ENCODE measurements around the gene TRIO.

The TRIO gene

DNA sequence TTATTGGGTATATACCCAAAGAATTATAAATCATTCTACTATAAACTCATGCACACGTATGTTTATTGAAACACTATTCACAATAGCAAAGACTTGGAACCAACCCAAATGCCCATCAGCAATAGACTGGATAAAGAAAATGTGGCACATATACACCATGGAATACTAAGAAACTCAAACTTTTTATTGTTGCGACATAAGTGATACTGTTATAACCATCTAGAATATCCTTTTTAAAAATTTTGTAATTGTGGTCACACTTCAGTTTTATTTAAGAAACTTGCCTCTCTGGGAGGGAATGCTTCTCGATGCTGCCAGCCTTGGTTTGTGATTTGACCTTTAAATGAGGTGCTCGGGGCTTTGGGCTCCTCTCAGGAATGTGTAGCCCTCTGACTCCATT is 237.6 kb downstream of the TRIO start:
- Histone ChIP-seq H3K9me3 (ENCODE audit: insufficient read depth, low read length) (no peaks in the 10 kb centered on the region), H3K27ac (ENCODE audit: low read depth, low read length) (no peak overlapping the region), H3K9me2 (replicated peaks; ENCODE audit: insufficient read depth, low read length) (no peaks in the 10 kb centered on the region), H3K79me2 (ENCODE audit: insufficient read depth, low read length) (no peaks in the 10 kb centered on the region), H3K4me3 (ENCODE audit: insufficient read depth, low read length, poor library complexity, severe bottlenecking) (no peak overlapping the region), H4K20me1 (ENCODE audit: low read depth, low read length) (no peaks in the 10 kb centered on the region), H3K9ac (ENCODE audit: low read length) (no peak overlapping the region), H3K27me3 (ENCODE audit: low read length) (no peaks in the 10 kb centered on the region), H3K36me3 (ENCODE audit: low read length) (0 out of 2 replicates have a peak, but pooled peaks cover 2% of the 10 kb centered on the region), H3K4me2 (ENCODE audit: low read depth, low read length, poor library complexity, severe bottlenecking) (no peak overlapping the region), H2AFZ (ENCODE audit: low read depth, low read length, severe bottlenecking) (no peak overlapping the region), H3F3A (ENCODE audit: insufficient read depth) (no peaks in the 10 kb centered on the region)
- TF ChIP-seq EZH2phosphoT487 (conservative IDR thresholded peaks at IDR 0.05; ENCODE audit: low read length) (no peak), CTCF (IDR thresholded peaks at IDR 0.05; ENCODE audit: insufficient read depth, low read length, poor library complexity, severe bottlenecking) (no peak)

DNA sequence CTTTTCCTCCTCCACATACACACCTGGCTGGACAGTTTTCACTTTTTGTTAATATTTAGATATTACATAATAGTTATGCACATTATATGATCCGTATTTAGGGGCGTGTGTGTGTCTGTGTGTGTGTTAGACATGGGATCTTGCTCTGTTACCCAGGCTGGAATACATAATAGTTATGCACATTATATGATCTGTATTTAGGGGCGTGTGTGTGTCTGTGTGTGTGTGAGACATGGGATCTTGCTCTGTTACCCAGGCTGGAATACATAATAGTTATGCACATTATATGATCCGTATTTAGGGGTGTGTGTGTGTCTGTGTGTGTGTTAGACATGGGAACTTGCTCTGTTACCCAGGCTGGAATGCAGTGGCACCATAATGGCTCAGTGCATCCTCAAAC is 239.5 kb downstream of the TRIO start:
- H3F3A ChIP-seq (ENCODE audit: insufficient read depth) = no peaks in the 10 kb centered on the region
- no peak overlapping the region for H2AFZ ChIP-seq (ENCODE audit: low read depth, low read length, severe bottlenecking)
- no peak overlapping the region for H3K9ac ChIP-seq (ENCODE audit: low read length)
- no peaks in the 10 kb centered on the region for H3K79me2 ChIP-seq (ENCODE audit: insufficient read depth, low read length)
- H3K27ac ChIP-seq (ENCODE audit: low read depth, low read length) = no peak overlapping the region
- H3K36me3 ChIP-seq (ENCODE audit: low read length) = 0 out of 2 replicates have a peak, but pooled peaks cover 1% of the 10 kb centered on the region
- no peaks in the 10 kb centered on the region for H4K20me1 ChIP-seq (ENCODE audit: low read depth, low read length)
- H3K9me3 ChIP-seq (ENCODE audit: insufficient read depth, low read length) = no peaks in the 10 kb centered on the region
- no peaks in the 10 kb centered on the region for H3K27me3 ChIP-seq (ENCODE audit: low read length)
- no peaks in the 10 kb centered on the region for H3K9me2 ChIP-seq (replicated peaks; ENCODE audit: insufficient read depth, low read length)
- H3K4me2 ChIP-seq (ENCODE audit: low read depth, low read length, poor library complexity, severe bottlenecking) = no peak overlapping the region
- no peak overlapping the region for H3K4me3 ChIP-seq (ENCODE audit: insufficient read depth, low read length, poor library complexity, severe bottlenecking)
- no peak for TF ChIP-seq EZH2phosphoT487 (conservative IDR thresholded peaks at IDR 0.05; ENCODE audit: low read length)

DNA sequence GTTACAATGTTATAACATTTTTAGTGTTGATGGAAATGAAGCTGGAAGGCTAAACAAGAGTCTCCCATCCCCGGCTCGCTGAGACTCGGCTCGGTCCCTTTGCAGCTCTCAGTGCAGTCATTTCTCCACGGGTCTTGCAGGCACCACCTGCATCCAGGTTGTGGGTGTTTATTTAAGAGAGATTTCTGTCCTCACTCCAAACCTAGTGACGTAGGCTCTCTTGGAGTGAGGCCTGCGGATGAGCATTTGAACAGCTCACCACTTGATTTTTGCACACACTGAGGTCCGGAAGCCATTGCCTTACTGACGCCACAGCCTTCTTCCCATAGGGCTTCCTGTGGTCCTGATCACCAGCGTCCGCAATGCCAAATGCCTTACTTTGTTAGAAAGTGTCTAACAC is 240.8 kb downstream of the TRIO start:
- Histone ChIP-seq H3K36me3 (ENCODE audit: low read length) (no peaks in the 10 kb centered on the region), H3K9ac (ENCODE audit: low read length) (no peak overlapping the region), H3K9me3 (ENCODE audit: insufficient read depth, low read length) (no peaks in the 10 kb centered on the region), H3K79me2 (ENCODE audit: insufficient read depth, low read length) (no peaks in the 10 kb centered on the region), H3K4me2 (ENCODE audit: low read depth, low read length, poor library complexity, severe bottlenecking) (no peak overlapping the region), H3K4me3 (ENCODE audit: insufficient read depth, low read length, poor library complexity, severe bottlenecking) (no peak overlapping the region), H3K27ac (ENCODE audit: low read depth, low read length) (no peak overlapping the region), H3F3A (ENCODE audit: insufficient read depth) (no peaks in the 10 kb centered on the region), H3K9me2 (replicated peaks; ENCODE audit: insufficient read depth, low read length) (no peaks in the 10 kb centered on the region), H3K27me3 (ENCODE audit: low read length) (no peaks in the 10 kb centered on the region), H4K20me1 (ENCODE audit: low read depth, low read length) (no peaks in the 10 kb centered on the region), H2AFZ (ENCODE audit: low read depth, low read length, severe bottlenecking) (no peak overlapping the region)
- TF ChIP-seq EZH2phosphoT487 (conservative IDR thresholded peaks at IDR 0.05; ENCODE audit: low read length) (no peak), CTCF (IDR thresholded peaks at IDR 0.05; ENCODE audit: insufficient read depth, low read length, poor library complexity, severe bottlenecking) (no peak)

- Histone ChIP-seq H3K9me2 (replicated peaks; ENCODE audit: insufficient read depth, low read length) (no peaks in the 10 kb centered on the region), H3K9me3 (ENCODE audit: insufficient read depth, low read length) (no peaks in the 10 kb centered on the region), H3F3A (ENCODE audit: insufficient read depth) (no peaks in the 10 kb centered on the region), H3K79me2 (ENCODE audit: insufficient read depth, low read length) (no peaks in the 10 kb centered on the region), H3K36me3 (ENCODE audit: low read length) (no peaks in the 10 kb centered on the region), H3K4me3 (ENCODE audit: insufficient read depth, low read length, poor library complexity, severe bottlenecking) (no peak overlapping the region), H2AFZ (ENCODE audit: low read depth, low read length, severe bottlenecking) (no peak overlapping the region), H3K27ac (ENCODE audit: low read depth, low read length) (no peak overlapping the region), H3K9ac (ENCODE audit: low read length) (no peak overlapping the region), H4K20me1 (ENCODE audit: low read depth, low read length) (no peaks in the 10 kb centered on the region), H3K4me2 (ENCODE audit: low read depth, low read length, poor library complexity, severe bottlenecking) (no peak overlapping the region), H3K27me3 (ENCODE audit: low read length) (no peaks in the 10 kb centered on the region)
- TF ChIP-seq CTCF (IDR thresholded peaks at IDR 0.05; ENCODE audit: insufficient read depth, low read length, poor library complexity, severe bottlenecking) = no peak
- no peak for TF ChIP-seq EZH2phosphoT487 (conservative IDR thresholded peaks at IDR 0.05; ENCODE audit: low read length)
These were observed 241.9 kb downstream of the TRIO start for GRCh38 chr5:14385019-14385418.
